SIG-M5 treated with dmso at 0.1 percent for 504 hours (cell line): Measurements from ENCODE around the gene LRRK1.

Experiments
- DNase-seq: peaks from one replicate; lab custom pipeline; 2025; ENCODE audit not compliant: unreplicated experiment; lab: John Stamatoyannopoulos, UW

LRRK1 gene

DNA sequence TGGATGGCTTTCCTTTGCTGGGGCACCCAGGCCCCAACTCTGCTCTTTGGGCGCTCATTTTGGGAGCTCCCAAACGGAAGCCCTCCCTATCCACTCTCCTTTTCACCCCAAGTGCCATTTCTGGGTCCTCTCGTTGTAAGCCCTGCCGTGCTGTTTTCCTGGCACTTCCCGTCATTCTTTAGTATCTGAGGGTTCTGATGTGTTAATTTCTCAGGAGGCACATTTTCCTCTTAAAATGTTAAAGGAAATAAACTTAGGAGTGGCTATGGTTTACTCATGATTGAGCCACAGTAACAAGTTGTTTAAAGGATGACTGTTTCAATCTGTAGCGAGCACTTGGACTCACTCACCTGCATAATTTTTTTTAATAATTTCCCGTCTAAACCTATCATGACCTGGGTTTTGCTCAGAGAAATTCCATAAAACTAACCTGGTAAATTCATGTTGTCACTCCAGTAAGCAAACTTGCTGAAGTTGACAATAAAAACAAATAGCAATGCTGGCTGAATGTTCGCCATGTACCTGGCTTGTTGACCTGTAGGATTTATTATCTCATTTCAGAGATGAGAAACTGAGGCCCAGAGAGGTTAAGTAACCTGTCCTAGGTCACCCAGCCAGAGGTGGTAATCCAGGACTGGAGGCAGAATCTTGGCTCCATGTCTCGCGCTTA lies 29.0 kb upstream of the LRRK1 start:
- DNase-seq = no peak

- no peak for DNase-seq
Observed at GRCh38 chr15:100890850-100891249, 28.3 kb upstream of the LRRK1 start.

DNA sequence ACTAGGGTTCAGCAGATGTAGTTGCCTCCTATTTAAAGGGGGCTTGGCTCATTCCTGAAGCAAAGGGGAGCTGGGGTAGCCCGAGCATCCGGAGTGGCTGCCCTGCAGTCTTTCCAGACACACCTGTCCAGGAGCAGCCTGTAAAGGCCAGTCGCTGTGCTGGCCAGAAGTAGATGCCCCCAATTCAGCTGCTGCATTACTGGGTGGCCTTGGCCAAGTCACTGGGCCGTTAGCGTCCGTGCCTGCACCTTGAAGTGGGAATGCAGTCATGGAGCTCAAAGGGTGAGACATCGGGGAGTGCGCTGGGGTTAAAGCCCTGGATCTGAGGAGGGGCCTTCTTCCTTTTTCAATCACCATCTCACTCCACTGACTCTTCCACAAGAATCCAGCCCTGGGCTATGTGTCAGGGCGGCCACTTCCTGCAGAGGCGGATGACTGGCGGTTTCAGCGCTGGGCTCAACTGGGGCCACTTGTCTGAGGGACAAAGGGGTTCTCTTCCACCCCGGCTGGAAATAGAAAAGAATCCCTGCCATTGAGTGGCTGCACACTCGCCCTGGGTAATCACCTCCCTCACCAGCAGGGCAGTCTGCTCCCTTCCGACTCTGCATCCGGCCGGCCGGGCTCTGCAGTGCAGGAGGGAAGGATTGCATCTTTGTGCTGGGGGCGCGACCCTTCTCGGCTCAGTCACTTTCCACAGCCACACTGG lies 27.7 kb upstream of the LRRK1 start:
- DNase-seq = no peak

GRCh38 chr15:100892013-100892355 lies 27.2 kb upstream of the LRRK1 start:
- no peak for DNase-seq

- DNase-seq = no peak
Observed at GRCh38 chr15:100893261-100893963, 25.7 kb upstream of the LRRK1 start.

GRCh38 chr15:100893964-100894295 lies 25.2 kb upstream of the LRRK1 start:
- no peak for DNase-seq

DNA sequence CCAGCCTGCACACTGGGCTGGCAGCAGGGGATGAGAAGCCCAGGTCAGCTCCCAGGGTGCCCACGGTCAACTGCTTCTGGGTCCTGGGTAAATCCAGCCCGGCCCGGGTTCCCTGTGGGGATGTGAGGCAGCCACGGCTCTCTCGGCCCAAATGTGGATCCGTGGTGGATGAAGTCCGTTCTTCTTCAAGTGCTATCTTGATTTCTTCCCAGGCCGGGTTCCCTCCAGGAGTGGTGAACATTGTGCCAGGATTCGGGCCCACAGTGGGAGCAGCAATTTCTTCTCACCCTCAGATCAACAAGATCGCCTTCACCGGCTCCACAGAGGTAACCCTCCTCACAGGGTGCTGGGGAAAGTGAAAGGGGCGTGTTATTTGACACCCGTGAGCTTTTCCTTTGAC lies 23.4 kb upstream of the LRRK1 start:
- no peak for DNase-seq

DNA sequence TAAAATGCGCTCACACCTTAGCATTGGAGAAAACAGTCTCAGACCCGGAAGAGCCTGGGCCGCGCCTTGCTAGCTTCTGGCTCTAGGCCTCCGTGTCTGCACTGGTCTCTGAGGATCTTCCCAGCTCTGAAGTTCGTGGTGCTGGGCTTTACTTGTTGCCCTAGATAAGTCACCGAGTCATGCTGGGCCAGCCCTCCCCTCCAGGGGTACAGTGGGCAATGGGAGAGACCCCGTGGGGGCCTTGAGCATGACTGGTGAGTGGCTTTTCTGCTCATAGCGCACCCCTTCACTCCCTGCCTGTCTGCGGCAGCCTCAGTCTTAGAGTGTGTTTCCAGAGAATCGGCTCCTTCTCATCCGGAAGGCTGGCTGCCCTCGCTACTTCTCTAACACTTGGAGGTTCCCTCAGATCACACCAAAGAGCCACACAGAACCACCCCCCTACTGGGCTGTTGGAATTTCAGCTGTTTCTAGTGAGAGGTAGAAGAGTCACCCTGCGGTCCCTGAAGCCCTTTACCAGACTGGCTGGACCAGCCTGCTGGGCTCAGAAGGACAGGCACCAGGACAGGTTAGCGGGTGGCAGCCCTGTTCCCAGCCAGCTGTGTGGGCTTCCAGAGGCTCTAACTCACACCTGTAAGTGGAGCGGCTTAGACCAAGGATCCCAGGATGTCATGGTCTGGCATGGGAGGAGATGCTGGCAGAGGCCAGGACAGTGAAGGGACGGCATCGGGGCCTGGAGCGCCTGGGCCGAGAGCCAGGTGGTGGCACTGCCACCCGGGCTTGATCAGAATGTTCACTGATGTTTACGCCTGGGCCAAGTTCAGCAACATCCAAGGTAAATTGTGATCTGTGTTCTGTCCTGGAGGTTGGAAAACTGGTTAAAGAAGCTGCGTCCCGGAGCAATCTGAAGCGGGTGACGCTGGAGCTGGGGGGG lies 21.7 kb upstream of the LRRK1 start:
- no peak for DNase-seq

GRCh38 chr15:100898152-100898490 lies 21.0 kb upstream of the LRRK1 start:
- no peak for DNase-seq

- no peak for DNase-seq
Observed at GRCh38 chr15:100898661-100899462, 20.3 kb upstream of the LRRK1 start.

DNA sequence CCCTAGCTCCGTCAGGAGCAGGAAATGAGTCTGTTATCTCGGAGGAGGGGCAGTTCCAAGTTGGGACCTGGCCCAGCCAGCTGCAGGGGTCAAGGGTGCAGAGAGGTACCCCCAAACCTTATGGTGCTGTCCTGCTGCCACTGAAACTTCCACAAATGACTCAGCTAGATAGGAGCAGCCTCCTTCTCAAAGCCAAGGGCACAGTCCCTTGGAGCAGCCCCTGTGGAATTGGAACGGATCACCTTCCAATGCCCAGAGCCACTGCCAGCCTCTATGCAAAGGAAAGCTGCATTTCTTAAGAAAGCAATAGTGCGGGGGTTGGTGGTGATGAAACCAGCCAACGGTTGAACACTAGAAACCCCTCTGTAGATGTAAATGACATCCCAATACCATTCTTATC lies 19.6 kb upstream of the LRRK1 start:
- no peak for DNase-seq

- no peak for DNase-seq
Observed at GRCh38 chr15:100900136-100900794, 18.9 kb upstream of the LRRK1 start.

- DNase-seq = no peak
Observed at GRCh38 chr15:100900795-100901169, 18.4 kb upstream of the LRRK1 start.

GRCh38 chr15:100901296-100901695 lies 17.9 kb upstream of the LRRK1 start:
- no peak for DNase-seq

GRCh38 chr15:100901702-100902435 lies 17.3 kb upstream of the LRRK1 start:
- no peak for DNase-seq

DNA sequence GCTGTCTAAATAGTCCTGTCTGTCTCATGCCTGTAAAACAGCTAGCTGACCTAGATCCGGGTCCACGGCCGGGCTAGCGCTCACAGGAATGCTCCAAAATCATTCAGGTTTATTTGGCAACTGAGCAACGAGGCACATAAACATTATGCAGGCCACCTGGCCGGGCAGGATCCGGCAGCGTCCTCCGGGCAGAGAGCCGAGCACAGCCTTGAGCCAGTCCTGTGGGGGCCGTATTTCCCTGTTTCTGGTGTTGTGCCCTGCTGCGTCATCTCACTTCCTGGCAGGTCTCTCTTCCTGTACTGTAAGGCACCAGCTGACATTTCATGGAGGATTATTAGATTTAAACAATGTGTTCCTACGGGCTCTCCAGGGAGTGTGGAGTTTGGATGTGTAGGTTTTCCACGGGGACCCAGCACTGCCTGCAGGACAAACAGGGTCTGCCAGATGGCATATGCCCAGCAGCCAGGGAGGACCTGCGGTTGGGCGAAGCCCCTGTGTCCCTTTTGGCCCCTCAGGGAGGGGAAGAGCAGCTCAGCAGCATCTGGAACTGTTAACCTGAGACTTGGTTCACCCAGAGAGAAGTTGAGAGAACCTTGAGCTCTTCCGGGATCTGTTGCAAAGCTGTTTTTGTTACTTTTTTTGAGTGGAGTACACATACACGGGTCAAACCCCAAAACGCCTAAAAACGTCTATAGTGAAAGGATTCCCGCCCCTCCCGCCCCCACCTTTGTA lies 16.6 kb upstream of the LRRK1 start:
- DNase-seq = no peak

DNA sequence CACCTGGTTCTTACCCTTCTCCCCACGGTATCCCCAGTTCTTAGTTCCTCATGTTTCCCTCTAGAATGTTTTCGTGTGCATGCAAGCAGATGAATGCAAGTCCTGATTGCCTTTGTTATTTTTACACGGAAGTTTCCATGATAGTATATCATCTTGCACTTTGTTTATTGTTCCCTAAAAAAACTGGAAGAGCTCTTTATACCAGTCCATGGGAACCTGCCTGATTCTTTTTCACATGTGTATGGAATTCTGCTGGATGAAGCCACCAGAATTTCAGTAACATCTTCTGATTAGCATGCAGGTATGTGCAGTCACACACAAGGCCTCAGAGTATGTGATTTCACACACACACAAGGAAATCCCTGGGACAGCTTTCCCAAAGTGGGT lies 16.0 kb upstream of the LRRK1 start:
- no peak for DNase-seq

- no peak for DNase-seq
Observed at GRCh38 chr15:100905850-100906249, 13.3 kb upstream of the LRRK1 start.

DNA sequence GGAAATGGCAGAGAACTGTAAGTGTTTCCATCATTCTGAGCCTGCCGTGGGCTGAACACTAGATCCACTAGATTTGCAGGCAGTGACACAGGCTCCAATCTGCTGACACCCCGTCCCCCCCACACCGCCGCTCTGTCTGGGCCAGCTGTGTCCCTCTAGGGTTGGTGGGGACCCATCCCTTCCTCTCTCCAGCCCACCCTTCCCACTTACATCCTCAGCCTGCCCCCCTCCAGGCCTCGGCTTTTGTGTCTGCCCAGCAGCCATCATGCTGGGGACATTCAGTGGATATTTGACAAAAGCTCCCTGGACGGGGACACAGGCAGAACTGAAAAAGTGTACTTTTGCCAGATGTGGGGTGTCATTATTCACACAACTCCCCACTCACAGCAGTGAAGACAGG lies 10.7 kb upstream of the LRRK1 start:
- DNase-seq = no peak
